Vagina (tissue), 2 donors: ENCODE measurements around the gene GLYATL1. TPM values are rescaled to one million over a fixed set of nuclear protein-coding genes. Genes with fewer than 3 reads are reported as not detected.

Experiments used
- DNase-seq, 2 donors: peaks; one replicate each; pipeline ENCODE4 v3.0.0-alpha.2; 2017; ENCODE audit errors: extremely low spot score in 2 of 2
- H3K27ac ChIP-seq: fragments of 200-600 bp; sonication (generic); one replicate; pipeline ENCODE4 v1.5.1; 2019
- H3K27me3 ChIP-seq: fragments of 200-600 bp; sonication (generic); one replicate; pipeline ENCODE4 v1.5.1; 2019
- H3K36me3 ChIP-seq, 2 donors: fragments of 200-600 bp; sonication (generic); one replicate each; pipeline ENCODE4 v1.5.1; 2017 to 2019
- H3K4me1 ChIP-seq: fragments of 200-600 bp; sonication (generic); one replicate; pipeline ENCODE4 v1.5.1; 2019
- H3K4me3 ChIP-seq, 2 donors: fragments of 200-600 bp; sonication (generic); 1 replicate in 1 of 2; 2 replicates in 1 of 2; pipeline ENCODE4 v1.5.1; 2016 to 2019
- H3K9me3 ChIP-seq: fragments of 200-600 bp; sonication (generic); one replicate; pipeline ENCODE4 v1.5.1; 2019
- CTCF ChIP-seq, 3 experiments: fragments of 450-650 bp in 2 of 3; fragments of 200-600 bp in 1 of 3; sonication (generic) in 1 of 3; IDR thresholded peaks; one replicate each; pipeline ENCODE4 v1.5.1; 2017 to 2019; ENCODE audit warnings: antibody characterized with exemption in 3 of 3, mild to moderate bottlenecking in 2 of 3, moderate library complexity in 2 of 3
- POLR2A ChIP-seq, 2 donors: fragments of 450-650 bp; IDR thresholded peaks; one replicate each; pipeline ENCODE4 v1.6.1; 2017; ENCODE audit warnings: antibody characterized with exemption in 2 of 2, mild to moderate bottlenecking in 2 of 2, moderate library complexity in 2 of 2
- POLR2AphosphoS5 ChIP-seq, 2 donors: sonication (generic); formaldehyde crosslinking; IDR thresholded peaks; one replicate each; pipeline ENCODE4 v1.9.0; 2017; ENCODE audit warnings: antibody characterized with exemption in 2 of 2, mild to moderate bottlenecking in 2 of 2, low read depth in 1 of 2; ENCODE audit not compliant: insufficient read depth in 1 of 2
- intact Hi-C: fragments of 100-400 bp; cut with DNase I; formaldehyde crosslinking; loops from one replicate; pipeline ENCODE4 v1.15.1; 2023
- total RNA-seq: library from RNA; depleted of rRNA; stranded (reverse); fragments of >200 nt; gene quantifications from one replicate; pipeline ENCODE4 v1.2.3, GENCODE V29; 2016

The GLYATL1 gene
- total RNA-seq, 1 donor from 2014 or later = not detected

GRCh38 chr11:58905011-58905720 is 34.1 kb upstream of the GLYATL1 start:
- DNase-seq = no peak
- no peaks in the 10 kb centered on the region for H3K27me3 ChIP-seq
- peak overlapping the region; percentile 34 for H3K27ac ChIP-seq
- peak overlapping the region; percentile 26 to 38 for H3K4me3 ChIP-seq
- intact Hi-C loops = no loop called here
- TF ChIP-seq POLR2AphosphoS5 (IDR thresholded peaks at IDR 0.05; ENCODE audit: insufficient read depth in 1 of 2, low read depth in 1 of 2) = no peak
- TF ChIP-seq CTCF (IDR thresholded peaks at IDR 0.05) = no peak
- TF ChIP-seq POLR2A (IDR thresholded peaks at IDR 0.05) = no peak
- no peaks in the 10 kb centered on the region for H3K36me3 ChIP-seq
- H3K9me3 ChIP-seq = no peaks in the 10 kb centered on the region
- no peaks in the 10 kb centered on the region for H3K4me1 ChIP-seq

GRCh38 chr11:58905721-58906547 is 33.4 kb upstream of the GLYATL1 start:
- peak overlapping the region; percentile 26 to 38 for H3K4me3 ChIP-seq

GRCh38 chr11:58907780-58908179 is 31.5 kb upstream of the GLYATL1 start:
- Histone ChIP-seq H3K27me3 (no peaks in the 10 kb centered on the region), H3K36me3 (no peaks in the 10 kb centered on the region), H3K27ac (no peak overlapping the region), H3K9me3 (no peaks in the 10 kb centered on the region), H3K4me3 (no peak overlapping the region), H3K4me1 (no peaks in the 10 kb centered on the region)
- intact Hi-C loops = no loop called here
- no peak for TF ChIP-seq POLR2AphosphoS5 (IDR thresholded peaks at IDR 0.05; ENCODE audit: insufficient read depth in 1 of 2, low read depth in 1 of 2)
- TF ChIP-seq POLR2A (IDR thresholded peaks at IDR 0.05) = no peak
- TF ChIP-seq CTCF (IDR thresholded peaks at IDR 0.05) = no peak
- no peak for DNase-seq

More at GRCh38 chr11:58905721-58906547, 33.4 kb upstream of the GLYATL1 start:
- Histone ChIP-seq H3K36me3 (no peaks in the 10 kb centered on the region), H3K27ac (no peak overlapping the region), H3K9me3 (no peaks in the 10 kb centered on the region), H3K4me1 (no peaks in the 10 kb centered on the region), H3K27me3 (no peaks in the 10 kb centered on the region)
- intact Hi-C loops = no loop called here
- TF ChIP-seq POLR2AphosphoS5 (IDR thresholded peaks at IDR 0.05; ENCODE audit: insufficient read depth in 1 of 2, low read depth in 1 of 2) (peak in 1 of 2 donors; percentile 32), POLR2A (IDR thresholded peaks at IDR 0.05) (no peak), CTCF (IDR thresholded peaks at IDR 0.05) (peak in 1 of 3 experiments; percentile 19)
- DNase-seq = no peak

- no peaks in the 10 kb centered on the region for H3K9me3 ChIP-seq
- TF ChIP-seq CTCF (IDR thresholded peaks at IDR 0.05) (no peak), POLR2A (IDR thresholded peaks at IDR 0.05) (no peak), POLR2AphosphoS5 (IDR thresholded peaks at IDR 0.05; ENCODE audit: insufficient read depth in 1 of 2, low read depth in 1 of 2) (no peak)
- H3K27ac ChIP-seq = no peak overlapping the region
- intact Hi-C loops = loop anchor here (10.0 kb wide), 1 partner anchor 777 kb away; no protein-coding TSS in a partner anchor
- H3K4me1 ChIP-seq = no peaks in the 10 kb centered on the region
- no peak for DNase-seq
- H3K4me3 ChIP-seq = no peak overlapping the region
- H3K36me3 ChIP-seq = no peaks in the 10 kb centered on the region
- H3K27me3 ChIP-seq = no peaks in the 10 kb centered on the region
These were observed 27.2 kb upstream of the GLYATL1 start for GRCh38 chr11:58912124-58912523.
